HG03066 (cell line): ENCODE measurements around the gene ST6GALNAC4.
A peak's percentile ranks its signal among the peaks of the same experiment; 100 is the strongest.

ENCODE experiments used
- ATAC-seq: cut with Tn5 transposase; IDR thresholded peaks from one replicate; pipeline ENCODE4 v1.9.1; 2021; ENCODE audit warnings: low read depth; ENCODE audit not compliant: unreplicated experiment

Gene ST6GALNAC4, protein sequence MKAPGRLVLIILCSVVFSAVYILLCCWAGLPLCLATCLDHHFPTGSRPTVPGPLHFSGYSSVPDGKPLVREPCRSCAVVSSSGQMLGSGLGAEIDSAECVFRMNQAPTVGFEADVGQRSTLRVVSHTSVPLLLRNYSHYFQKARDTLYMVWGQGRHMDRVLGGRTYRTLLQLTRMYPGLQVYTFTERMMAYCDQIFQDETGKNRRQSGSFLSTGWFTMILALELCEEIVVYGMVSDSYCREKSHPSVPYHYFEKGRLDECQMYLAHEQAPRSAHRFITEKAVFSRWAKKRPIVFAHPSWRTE

DNA sequence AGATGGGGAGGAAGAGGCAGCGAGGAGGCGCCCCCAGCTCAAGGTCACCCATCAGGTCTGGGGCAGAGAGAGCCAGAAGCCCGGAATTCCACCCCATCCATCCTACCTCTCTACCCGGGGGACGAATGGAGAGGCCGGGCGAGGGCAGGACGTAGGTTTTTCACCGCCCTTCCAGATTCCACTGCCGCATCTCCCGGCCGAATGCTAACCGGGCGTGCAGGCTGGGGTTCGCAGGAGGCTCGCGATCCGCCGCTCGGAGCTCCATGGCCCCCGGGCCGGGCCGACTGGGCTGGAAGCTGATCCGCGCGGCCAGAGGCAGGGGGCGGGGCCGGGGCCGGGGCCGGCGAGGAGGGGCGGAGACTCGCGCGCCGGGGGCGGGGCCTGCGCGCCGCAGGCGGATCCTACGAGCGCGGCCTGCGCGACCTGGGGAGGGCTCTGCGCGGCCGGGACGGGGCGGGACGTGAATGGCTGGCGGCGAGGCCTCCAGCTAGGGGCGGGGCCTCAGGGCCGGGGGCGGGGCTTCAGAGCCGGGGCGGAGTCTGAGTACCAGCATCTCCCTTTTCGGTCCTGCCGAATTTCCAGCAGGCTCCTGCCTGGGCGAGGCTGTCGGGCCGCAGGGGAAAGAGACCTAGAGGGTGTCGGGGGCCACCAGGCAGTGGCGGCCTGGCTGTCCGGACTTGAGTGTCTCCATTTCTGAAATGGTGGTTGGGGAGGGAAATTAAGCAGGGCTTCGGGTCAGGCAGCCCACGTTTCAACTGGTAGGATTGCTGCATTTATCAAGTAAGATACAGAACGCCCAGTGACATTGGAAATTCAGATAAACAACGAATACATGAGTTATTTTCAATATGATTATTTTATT is at the start of gene ST6GALNAC4:
Gene ST6GALNAC4, minus strand, starts transcription at position 322 of the 862 bp plus-strand sequence. CDS start 622 bp downstream, outside the sequence.
- ATAC-seq = peak; percentile 81

DNA sequence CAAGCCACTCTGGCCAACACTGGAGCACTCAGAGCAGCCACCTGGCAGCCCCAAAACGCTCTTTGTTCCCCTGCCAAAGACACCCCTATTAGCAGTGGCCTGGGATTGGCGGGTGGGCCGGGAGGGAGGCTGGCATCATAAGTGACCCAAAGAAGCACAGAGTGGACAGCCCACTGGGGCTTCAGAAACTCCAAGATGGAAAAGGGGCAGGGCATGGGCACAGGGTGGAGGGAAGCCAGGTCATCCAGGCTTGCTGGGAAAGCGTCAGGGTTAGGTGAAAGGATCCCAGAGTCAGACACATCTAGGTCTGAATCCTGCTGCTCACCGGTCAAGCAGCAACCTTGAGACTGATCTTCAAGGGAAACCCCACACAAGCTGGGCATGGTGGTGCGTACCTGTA is 49.1 kb upstream of the ST6GALNAC4 start:
- ATAC-seq = no peak

DNA sequence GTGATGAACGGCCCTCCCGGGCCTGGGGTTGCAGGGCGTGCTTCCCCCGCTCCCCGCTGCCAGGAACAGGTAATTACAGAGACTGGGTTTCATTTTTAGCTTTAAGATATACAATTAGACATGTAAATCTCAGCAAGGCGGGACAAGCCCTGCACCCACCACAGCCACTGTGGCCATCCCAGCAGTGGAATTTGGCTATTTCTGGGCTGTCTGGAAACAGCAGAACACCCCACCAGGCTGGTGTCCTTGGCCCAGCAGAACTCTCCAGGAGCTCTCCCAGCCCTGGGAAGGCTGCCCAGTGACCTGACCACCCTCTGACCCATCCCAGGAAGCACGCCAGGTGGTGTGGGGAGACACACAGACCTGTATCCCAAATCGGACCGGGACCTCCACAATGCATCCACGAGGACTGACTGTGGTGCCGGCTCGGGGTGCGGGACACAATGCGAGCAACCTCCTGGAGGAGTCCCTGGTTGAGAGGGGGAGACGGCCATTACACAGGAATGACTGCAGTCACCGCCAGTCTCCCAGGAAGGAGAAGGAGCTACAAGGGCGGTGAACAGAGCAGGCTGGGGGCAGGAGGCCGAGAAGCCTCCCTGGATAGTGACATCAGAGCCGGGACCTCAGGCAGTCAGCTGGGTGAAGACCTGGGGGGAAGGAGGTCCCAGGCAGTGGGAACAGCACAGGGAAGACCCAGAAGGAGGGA is 46.7 kb upstream of the ST6GALNAC4 start:
- no peak for ATAC-seq

DNA sequence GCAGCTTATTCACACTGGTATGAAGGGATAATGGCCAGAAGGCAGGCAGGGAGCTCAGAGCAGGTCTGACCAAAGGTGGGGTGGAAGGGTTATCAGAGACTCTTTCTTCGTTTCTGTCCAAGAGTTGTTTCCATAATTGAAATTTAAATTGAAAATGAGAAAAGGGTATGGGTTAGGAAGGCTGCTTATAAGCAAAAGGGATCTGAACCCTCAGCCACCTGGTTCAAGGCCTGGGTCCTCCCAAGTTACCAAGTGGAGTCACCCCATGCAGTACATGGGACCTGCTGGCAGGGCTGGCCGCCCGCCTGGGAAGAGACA is 46.2 kb upstream of the ST6GALNAC4 start:
- ATAC-seq = no peak

DNA sequence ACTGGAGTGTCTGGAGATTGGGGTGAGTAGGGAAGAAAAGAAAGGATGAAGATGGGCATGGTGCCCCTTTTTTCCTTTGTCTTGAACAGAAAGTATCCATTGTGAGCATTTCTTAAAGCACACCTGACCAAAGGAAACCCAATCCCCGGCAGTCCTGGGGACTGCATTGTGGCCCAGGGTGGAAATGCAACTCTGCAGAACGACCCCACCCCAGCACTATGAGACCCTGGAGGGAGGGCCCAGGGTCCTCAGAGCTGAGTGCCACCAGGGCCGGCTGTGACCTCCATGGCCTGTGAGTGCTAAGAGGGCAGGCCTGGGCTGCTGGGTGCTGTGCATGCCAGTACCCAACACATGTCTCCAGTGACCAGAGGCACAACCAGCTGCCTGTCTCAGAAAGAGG is 45.4 kb upstream of the ST6GALNAC4 start:
- ATAC-seq = no peak

DNA sequence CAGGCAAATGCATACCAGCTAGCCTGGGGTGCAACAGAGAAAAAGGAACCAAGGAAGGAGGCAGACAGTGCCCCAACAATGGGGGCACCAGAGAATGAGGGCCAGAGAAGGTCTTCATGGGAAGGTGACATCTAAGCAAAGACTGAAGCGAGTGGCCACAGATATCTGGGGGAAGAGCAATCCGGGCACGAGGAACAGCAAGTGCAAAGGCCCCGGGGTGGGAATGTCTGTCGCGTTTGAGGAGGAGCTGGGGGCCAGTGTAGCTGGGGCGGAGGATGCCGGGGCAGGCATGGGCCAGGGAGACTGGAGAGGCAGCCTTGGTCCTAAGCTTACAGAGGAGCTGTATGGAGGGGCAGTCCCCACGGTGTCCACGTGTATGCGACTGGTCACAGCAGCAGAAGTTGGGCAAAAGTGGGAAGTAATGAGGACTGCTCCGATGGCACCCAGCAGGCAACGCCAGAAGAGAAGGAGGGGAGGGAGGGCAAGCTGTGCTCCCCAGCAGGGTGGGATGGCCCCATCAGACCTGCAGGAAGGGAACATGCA is 44.8 kb upstream of the ST6GALNAC4 start:
- no peak for ATAC-seq

DNA sequence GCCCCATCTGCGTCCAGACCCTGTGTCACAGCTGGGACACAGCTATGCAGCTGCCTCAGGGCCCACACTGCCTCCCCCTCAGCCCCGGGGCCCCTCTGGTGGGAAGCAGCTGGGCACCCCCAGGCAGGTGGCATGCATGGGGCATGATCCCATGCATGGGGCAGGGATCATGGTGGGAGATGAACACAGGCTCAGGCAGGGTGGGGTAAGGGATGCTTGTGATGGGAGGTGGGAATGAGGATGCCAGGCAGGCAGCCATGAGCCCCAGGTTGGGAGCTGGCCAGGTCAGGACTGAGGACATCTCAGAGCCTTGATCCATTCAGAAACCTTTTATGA is 44.3 kb upstream of the ST6GALNAC4 start:
- ATAC-seq = no peak

DNA sequence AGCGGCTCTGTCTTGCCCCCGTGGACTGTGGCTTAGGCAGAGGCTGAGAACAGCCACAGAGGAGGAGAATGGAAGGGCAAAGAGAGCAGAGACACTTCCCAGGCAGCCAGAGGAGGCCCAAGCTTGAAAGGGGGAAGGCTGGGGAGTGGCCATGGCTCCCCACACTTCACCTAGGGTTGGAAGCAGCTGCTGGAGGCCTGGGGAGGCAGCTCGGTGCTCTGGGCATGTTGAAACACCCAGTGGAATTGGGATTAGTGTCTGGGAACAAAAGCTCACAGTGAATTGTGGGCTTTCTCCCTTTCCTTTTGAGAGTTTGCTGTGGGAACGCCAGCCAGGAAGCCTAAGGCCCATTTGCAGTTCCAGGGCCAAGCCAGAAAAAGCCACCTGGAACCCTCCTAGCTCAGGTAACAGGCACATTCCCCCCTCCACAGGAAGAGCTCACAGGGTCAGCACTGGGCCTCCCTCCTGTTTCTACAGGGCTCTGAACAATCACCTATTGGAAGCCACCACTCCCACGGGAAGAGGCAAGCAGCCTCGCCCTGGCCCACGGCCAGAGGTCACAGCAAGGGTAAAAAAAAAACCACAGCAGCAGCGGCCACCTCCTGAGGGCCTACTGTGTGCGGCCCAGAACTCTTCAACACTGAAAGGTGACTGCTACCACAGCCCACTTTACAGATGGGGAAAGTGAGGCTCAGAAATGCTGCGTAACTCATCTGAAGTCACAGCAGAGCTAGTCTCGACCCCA is 43.7 kb upstream of the ST6GALNAC4 start:
- no peak for ATAC-seq

DNA sequence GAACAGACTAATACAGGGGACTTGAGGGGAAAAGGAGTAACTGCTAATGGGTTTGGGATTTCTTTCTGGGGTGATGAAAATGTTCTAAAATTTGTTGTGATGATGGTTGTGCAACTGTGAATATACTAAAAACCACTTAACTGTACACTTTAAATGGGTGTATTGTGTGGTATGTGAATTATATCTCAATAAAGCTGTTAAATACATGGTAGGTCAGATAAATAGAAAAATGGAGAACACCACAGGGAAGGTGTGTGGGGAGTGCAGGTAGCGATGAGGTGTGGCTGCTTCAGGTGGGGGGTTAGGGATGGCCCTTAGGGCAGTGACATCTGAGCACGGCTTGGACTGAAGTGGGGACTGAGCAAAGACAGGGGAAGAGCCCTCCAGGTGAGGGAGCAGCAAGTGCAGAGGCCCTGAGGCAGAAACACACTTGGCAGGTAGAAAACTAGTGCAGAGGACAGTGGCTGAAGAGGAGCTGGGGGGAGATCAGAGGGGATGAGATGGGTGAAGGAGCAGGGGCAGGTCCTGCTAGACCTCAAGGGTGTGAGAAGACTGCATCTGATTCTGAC is 43.1 kb upstream of the ST6GALNAC4 start:
- no peak for ATAC-seq

DNA sequence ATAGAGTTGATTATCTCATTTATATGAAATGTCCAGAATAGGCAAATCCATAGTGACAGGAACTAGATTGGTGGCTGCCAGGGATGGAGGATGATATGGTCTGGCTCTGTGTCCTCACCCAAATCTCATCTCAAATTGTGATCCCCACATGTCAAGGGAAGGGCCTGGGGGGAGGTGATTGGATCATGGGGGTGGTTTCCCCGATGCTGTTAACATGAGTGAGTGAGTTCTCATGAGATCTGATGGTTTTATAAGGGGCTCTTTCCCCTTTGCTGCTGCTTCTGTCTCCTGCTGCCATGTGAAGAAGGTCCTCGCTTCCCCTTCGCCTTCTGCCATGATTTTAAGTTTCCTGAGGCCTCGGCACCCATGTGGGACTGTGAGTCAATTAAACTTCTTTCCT is 42.6 kb upstream of the ST6GALNAC4 start:
- ATAC-seq = no peak

DNA sequence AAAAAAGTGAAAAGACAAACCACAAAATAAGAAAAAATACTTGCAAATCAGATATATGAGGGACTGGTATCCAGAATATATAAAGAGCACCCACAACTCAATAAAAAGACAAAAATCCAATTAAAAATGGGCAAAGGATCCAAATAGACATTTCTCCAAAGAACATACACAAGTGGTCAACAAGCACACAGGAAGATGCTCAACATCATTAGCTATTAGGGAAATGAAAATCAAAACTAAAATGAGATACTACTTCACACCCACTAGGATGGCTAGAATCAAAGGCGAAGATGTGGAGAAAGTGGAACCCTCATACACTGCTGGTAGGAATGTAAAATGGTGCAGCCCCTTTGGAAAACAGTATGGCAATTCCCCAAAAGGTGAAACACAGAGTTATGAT is 41.9 kb upstream of the ST6GALNAC4 start:
- no peak for ATAC-seq

DNA sequence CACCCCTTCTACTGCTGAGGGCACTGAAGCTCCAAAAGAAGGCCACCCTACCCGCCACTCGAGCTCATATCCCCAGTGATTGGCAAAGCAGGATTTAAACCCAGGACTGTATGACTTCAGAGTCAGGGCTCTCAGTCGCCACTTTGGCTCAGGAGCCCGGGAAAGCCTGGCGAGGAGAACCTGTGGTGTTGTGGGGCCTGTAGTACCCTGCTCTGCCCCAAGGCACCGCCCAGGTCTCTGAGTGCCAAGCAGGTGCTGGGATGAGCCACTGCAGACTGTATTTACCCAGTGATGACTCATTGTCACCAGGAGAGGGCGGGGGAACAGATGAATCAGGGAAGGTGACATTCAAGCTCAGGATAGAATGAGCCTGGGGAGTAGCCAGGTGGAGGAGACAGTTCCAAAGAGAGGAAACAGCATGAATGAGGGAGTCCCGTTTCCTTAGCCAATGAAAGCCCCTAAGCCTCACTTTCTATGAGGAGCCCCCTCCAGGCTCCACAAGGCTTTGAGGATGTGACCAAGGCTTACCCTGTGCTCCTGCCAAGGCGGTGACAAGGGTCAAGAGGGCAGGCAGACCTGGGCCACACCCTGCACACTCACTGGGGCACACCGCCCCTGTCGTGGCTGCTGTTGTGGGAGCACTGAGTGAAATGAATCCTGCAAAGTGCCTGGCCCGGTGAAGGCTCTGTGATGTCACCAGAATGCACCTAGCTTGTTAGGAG is 38.6 kb upstream of the ST6GALNAC4 start:
- ATAC-seq = no peak

DNA sequence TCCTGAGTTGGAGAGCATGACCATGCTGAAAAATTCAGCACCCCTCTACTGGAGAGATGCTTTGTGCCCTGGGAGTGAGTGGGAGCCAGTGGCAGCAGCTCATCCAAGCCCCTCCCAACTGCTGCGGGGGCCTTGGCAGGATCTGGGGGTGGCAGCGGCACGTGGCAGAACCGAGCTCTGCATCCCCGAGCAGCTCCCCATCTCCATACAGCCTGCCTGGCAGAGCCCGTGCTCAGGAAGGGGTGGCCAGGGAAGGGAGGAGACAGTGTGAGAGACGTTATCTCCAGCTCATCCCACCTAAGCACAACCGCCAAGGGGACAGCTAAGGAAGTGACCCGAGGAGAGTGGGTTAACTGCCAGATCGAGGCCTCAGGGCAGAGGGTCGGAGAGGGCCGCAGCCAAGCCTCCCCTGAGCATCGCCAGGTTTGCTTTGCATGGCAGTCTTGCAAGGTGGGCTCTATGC is 38.0 kb upstream of the ST6GALNAC4 start:
- no peak for ATAC-seq

DNA sequence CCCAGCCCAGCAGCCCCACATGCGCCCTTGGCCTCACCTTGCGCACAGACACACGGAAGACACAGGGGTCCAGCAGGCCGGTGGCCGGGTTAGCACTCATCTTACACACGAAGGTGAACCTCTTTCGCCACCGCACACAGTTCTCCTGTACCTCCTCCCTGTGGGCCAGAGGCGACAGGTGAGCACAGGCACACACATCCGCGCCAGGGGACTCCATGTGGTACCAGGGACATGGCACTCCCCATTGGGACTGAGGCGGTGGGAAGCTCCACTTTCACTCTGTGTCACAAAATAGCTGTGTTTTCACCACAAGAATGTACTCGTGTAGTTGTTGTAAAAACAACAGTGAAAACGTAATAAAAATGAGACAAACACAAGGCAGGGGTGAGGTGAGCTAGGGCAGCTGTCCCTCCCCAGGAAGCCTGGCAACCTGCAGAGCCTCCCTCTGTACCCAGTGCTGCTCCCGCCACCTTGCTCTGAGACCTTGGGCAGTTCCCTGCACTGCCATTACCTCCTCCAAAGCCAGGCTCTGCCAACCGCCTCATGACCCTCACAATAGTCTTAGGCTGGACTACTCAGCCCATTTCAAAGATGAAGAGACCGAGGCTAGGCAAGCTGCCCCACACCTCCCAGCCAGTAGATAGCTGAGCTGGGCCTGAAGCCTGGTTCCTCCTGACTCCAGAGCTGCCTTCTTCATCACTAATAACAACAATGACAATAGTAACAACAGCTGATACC is 37.1 kb upstream of the ST6GALNAC4 start:
- ATAC-seq = no peak

DNA sequence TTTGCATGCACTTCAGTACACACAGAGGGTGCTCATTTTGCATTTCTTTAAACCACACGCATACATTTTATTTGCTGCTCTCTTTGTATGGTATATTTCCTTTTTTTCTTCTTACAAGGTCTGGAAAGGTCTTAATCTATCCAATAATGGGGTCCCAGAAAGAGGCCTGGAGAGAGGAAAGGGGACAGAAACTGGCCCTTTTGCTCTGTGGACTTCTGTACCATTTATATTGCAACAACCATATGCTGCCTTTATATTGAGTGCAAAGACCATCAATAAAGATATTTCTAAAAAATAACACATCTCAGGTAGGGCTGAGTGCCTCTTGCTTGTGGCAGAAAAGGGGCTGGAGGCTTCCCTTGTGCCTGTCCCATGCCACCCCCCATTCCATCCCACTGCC is 36.3 kb upstream of the ST6GALNAC4 start:
- ATAC-seq = no peak

DNA sequence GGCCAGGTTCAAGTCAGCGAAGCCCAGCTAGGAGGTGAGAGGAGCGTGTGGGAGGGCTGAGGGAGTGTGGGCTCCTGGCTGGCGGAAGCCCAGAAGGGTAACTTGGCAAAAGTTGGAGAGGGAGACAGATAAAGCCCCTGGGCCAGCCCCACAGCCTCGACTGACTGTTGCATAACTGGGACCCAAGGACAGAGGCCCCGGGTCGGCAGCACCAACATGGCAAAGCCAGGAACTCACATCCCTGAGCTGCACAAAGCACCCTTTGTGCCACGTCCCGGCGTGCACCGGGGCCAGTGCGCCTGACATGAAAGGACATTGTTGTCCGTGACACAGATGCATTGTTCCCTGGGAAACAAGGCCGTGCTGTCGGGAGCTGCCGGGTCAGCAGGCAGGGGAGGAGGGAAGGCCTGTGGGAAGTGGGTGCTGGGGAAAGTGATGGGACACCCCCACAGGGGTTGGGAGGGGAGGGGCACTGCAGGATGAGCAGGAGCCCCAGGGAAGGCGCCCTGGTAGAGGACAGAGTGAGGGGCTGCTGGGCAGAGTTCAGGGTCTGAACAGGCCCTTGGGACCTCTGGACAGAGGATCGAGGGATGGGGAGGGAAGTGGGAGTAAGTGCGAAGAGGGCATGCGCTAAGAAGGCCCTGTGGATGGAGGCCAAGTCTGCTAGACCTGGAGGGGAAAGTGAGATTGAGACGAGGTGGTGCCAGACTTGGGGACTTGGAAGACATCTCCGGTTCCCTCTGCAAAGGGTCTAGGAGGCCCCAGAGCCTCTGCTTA is 33.9 kb upstream of the ST6GALNAC4 start:
- no peak for ATAC-seq

DNA sequence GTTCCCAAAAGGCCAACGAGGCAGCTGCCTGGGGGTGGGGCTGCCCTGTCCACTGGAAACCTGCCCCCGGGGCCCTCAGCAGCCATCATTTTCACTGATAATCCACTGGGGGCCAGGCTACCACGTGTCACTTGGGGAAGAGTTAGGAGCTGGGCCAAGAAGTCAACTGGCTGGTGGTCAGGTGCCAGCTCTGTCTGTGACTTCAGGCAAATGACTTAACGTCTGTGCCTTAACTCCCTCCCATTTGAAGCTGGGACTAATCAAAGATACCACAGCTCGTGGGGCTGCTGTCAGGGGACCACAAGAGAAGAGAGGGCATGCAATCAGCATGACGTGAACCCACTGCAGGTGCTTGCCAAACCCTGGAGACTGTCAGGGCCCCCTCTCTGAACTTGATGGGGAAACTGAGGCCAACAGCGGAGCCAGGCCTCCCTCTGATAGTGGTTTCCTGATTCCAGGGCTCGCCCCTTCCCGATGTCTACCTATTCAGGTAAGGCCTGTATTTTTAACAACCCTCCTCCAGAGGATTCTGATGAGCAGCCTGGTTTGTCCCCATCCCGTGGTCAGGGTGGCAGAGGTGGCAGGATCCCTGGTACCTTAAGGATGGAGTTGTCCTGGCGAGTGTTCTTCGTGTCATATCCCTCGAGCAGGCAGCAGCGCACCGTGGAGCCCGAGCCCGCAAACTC is 33.1 kb upstream of the ST6GALNAC4 start:
- no peak for ATAC-seq
